H9 (cell line): Measurements from ENCODE around the gene TMEM164. TPM values are rescaled to one million over a fixed set of nuclear protein-coding genes. Genes with fewer than 3 reads are reported as not detected.

Experiments
- DNase-seq: peaks from one replicate; pipeline ENCODE4 v3.0.0-alpha.2; 2017
- H2AFZ ChIP-seq: one replicate; pipeline ENCODE4 v1.6.1; 2013; ENCODE audit warnings: mild to moderate bottlenecking, low read length, control low read depth, moderate library complexity
- H2AK5ac ChIP-seq: 2 replicates; pipeline ENCODE4 v1.6.1; 2013; ENCODE audit warnings: low read length, control low read depth, mixed read lengths; ENCODE audit not compliant: insufficient read length
- H2BK120ac ChIP-seq: one replicate; pipeline ENCODE4 v1.6.1; 2013; ENCODE audit warnings: low read depth, mild to moderate bottlenecking, low read length, control low read depth, inconsistent platforms; ENCODE audit not compliant: poor library complexity, severe bottlenecking
- H2BK12ac ChIP-seq: 2 replicates; pipeline ENCODE4 v1.6.1; 2013; ENCODE audit warnings: low read length, control low read depth, mixed read lengths, low read depth; ENCODE audit not compliant: insufficient read length
- H2BK15ac ChIP-seq: 2 replicates; pipeline ENCODE4 v1.6.1; 2013; ENCODE audit warnings: low read depth, low read length, control low read depth
- H2BK20ac ChIP-seq: one replicate; pipeline ENCODE4 v1.6.1; 2013; ENCODE audit warnings: low read depth, mild to moderate bottlenecking, low read length, control low read depth, inconsistent platforms; ENCODE audit not compliant: poor library complexity, severe bottlenecking
- H2BK5ac ChIP-seq: 2 replicates; pipeline ENCODE4 v1.6.1; 2013; ENCODE audit warnings: low read length, control low read depth, mixed read lengths; ENCODE audit not compliant: insufficient read length
- H3K14ac ChIP-seq: 2 replicates; pipeline ENCODE4 v1.6.1; 2013; ENCODE audit warnings: low read length, control low read depth; ENCODE audit not compliant: insufficient read depth
- H3K18ac ChIP-seq: 2 replicates; pipeline ENCODE4 v1.6.1; 2013; ENCODE audit warnings: low read depth, mild to moderate bottlenecking, mixed read lengths, low read length, control low read depth; ENCODE audit not compliant: insufficient read length
- H3K23ac ChIP-seq: 2 replicates; pipeline ENCODE4 v1.6.1; 2013; ENCODE audit warnings: low read length, control low read depth, mixed read lengths, low read depth; ENCODE audit not compliant: insufficient read length
- H3K23me2 ChIP-seq: 2 replicates; pipeline ENCODE4 v1.6.1; 2013; ENCODE audit warnings: low read depth, mild to moderate bottlenecking, mixed read lengths, low read length, control low read depth; ENCODE audit not compliant: insufficient read length, poor library complexity, severe bottlenecking
- H3K27ac ChIP-seq: 2 replicates; pipeline ENCODE4 v1.5.1; 2013; ENCODE audit warnings: low read length, control low read depth, mixed read lengths, low read depth; ENCODE audit not compliant: insufficient read length
- H3K27me3 ChIP-seq: 2 replicates; pipeline ENCODE4 v1.6.1; 2013; ENCODE audit warnings: low read length, control low read depth, inconsistent platforms; ENCODE audit not compliant: insufficient read depth
- H3K4ac ChIP-seq: 2 replicates; pipeline ENCODE4 v1.6.1; 2013; ENCODE audit warnings: low read depth, mild to moderate bottlenecking, control low read depth, inconsistent platforms, low read length, moderate library complexity
- H3K4me1 ChIP-seq: 2 replicates; pipeline ENCODE4 v1.6.1; 2013; ENCODE audit warnings: low read length, control low read depth, inconsistent platforms; ENCODE audit not compliant: insufficient read depth
- H3K4me2 ChIP-seq: 2 replicates; pipeline ENCODE4 v1.6.1; 2013; ENCODE audit warnings: low read length, control low read depth, mixed read lengths; ENCODE audit not compliant: insufficient read length, insufficient read depth
- H3K56ac ChIP-seq: 2 replicates; pipeline ENCODE4 v1.6.1; 2013; ENCODE audit warnings: low read depth, mild to moderate bottlenecking, mixed read lengths, low read length, control low read depth; ENCODE audit not compliant: insufficient read length
- H3K79me1 ChIP-seq: 2 replicates; pipeline ENCODE4 v1.6.1; 2013; ENCODE audit warnings: low read depth, mild to moderate bottlenecking, moderate library complexity, low read length, control low read depth, inconsistent platforms; ENCODE audit not compliant: insufficient read depth, poor library complexity, severe bottlenecking
- H3K79me2 ChIP-seq: 2 replicates; pipeline ENCODE4 v1.6.1; 2013; ENCODE audit warnings: low read length, control low read depth, inconsistent platforms; ENCODE audit not compliant: insufficient read depth
- H3K9ac ChIP-seq: 2 replicates; pipeline ENCODE4 v1.6.1; 2013; ENCODE audit warnings: low read length, control low read depth, mixed read lengths; ENCODE audit not compliant: insufficient read length; ENCODE audit errors: extremely low read depth
- H3K9me3 ChIP-seq: one replicate; pipeline ENCODE4 v1.6.1; 2013; ENCODE audit warnings: low read depth, low read length, inconsistent platforms; ENCODE audit not compliant: control insufficient read depth
- H3T11ph ChIP-seq: one replicate; pipeline ENCODE4 v1.6.1; 2013; ENCODE audit warnings: mild to moderate bottlenecking, low read length, control low read depth, inconsistent platforms
- H4K20me1 ChIP-seq: one replicate; pipeline ENCODE4 v1.6.1; 2013; ENCODE audit not compliant: control insufficient read depth, insufficient read length, insufficient read depth
- H4K5ac ChIP-seq: 2 replicates; pipeline ENCODE4 v1.6.1; 2013; ENCODE audit warnings: low read depth, mild to moderate bottlenecking, mixed read lengths, low read length, control low read depth; ENCODE audit not compliant: insufficient read length
- H4K8ac ChIP-seq: replicated peaks from 2 replicates; pipeline ENCODE4 v1.6.1; 2013; ENCODE audit warnings: low read length, control low read depth, mixed read lengths, low read depth; ENCODE audit not compliant: insufficient read length
- H4K91ac ChIP-seq: 2 replicates; pipeline ENCODE4 v1.6.1; 2013; ENCODE audit warnings: low read depth, mild to moderate bottlenecking, moderate library complexity, mixed read lengths, low read length, control low read depth; ENCODE audit not compliant: insufficient read length
- H3K27ac Mint-ChIP-seq, 3 experiments: 2 replicates in 2 of 3; 3 replicates in 1 of 3; pipeline ENCODE4 v1.8.0; 2020 to 2021; ENCODE audit warnings: mixed read lengths in 3 of 3, mild to moderate bottlenecking in 1 of 3, moderate library complexity in 1 of 3
- H3K27me3 Mint-ChIP-seq: 2 replicates; pipeline ENCODE4 v1.8.0; 2021; ENCODE audit warnings: low read depth, mild to moderate bottlenecking, moderate library complexity, mixed read lengths
- H3K36me3 Mint-ChIP-seq, 3 experiments: 2 replicates in 2 of 3; 3 replicates in 1 of 3; pipeline ENCODE4 v1.8.0; 2020 to 2021; ENCODE audit warnings: low read depth in 3 of 3, mixed read lengths in 3 of 3; ENCODE audit not compliant: insufficient read depth in 1 of 3
- H3K4me1 Mint-ChIP-seq, 2 experiments: 2 replicates each; pipeline ENCODE4 v1.8.0; 2020; ENCODE audit warnings: mixed read lengths in 2 of 2
- H3K4me3 Mint-ChIP-seq, 2 experiments: 2 replicates in 1 of 2; 3 replicates in 1 of 2; pipeline ENCODE4 v1.8.0; 2020 to 2021; ENCODE audit warnings: mild to moderate bottlenecking in 2 of 2, mixed read lengths in 2 of 2, moderate library complexity in 1 of 2
- H3K9me3 Mint-ChIP-seq, 2 experiments: 2 replicates in 1 of 2; 3 replicates in 1 of 2; pipeline ENCODE4 v1.8.0; 2020; ENCODE audit warnings: mild to moderate bottlenecking in 2 of 2, mixed read lengths in 2 of 2, moderate library complexity in 1 of 2
- total RNA-seq: library from RNA; stranded (reverse); gene quantifications from 2 replicates; pipeline ENCODE4 v1.2.1, GENCODE V29; 2021
- TF ChIP-seq, protein P1 (sequence below): fragments of 200-600 bp; sonication (generic); conservative IDR thresholded peaks from 3 replicates; pipeline ENCODE4 v1.8.0; 2021; ENCODE audit warnings: antibody characterized with exemption, mild to moderate bottlenecking

TMEM164 gene
- total RNA-seq, 1 experiment from 2014 or later: 30.4 TPM

GRCh38 chrX:110060317-110060716, 57.4 kb downstream of the TMEM164 start:
- DNase-seq: no peak

More at GRCh38 chrX:110060317-110060716, 57.4 kb downstream of the TMEM164 start:
- H3K4ac ChIP-seq: no peak overlapping the region
- no peak overlapping the region for H2BK15ac ChIP-seq
- H3K4me2 ChIP-seq: no peak overlapping the region
- H3K23ac ChIP-seq: no peak overlapping the region
- no peaks in the 10 kb centered on the region for H3K9me3 ChIP-seq
- no peaks in the 10 kb centered on the region for H3K4me1 Mint-ChIP-seq
- no peak overlapping the region for H2BK12ac ChIP-seq
- no peaks in the 10 kb centered on the region for H4K20me1 ChIP-seq
- no peak overlapping the region for H4K91ac ChIP-seq
- H3K9ac ChIP-seq: no peak overlapping the region
- H2BK120ac ChIP-seq: no peak overlapping the region
- H4K5ac ChIP-seq: no peak overlapping the region
- H3K18ac ChIP-seq: no peak overlapping the region
- no peaks in the 10 kb centered on the region for H3K27me3 ChIP-seq
- H3K79me2 ChIP-seq: no peaks in the 10 kb centered on the region
- H3K27ac Mint-ChIP-seq: no peak overlapping the region
- no peak overlapping the region for H4K8ac ChIP-seq
- H2BK5ac ChIP-seq: no peak overlapping the region
- no peaks in the 10 kb centered on the region for H3K4me1 ChIP-seq
- no peak overlapping the region for H3T11ph ChIP-seq
- H3K56ac ChIP-seq: no peak overlapping the region
- H3K79me1 ChIP-seq: no peaks in the 10 kb centered on the region
- no peak overlapping the region for H2AFZ ChIP-seq
- H3K4me3 Mint-ChIP-seq: no peak overlapping the region
- no peaks in the 10 kb centered on the region for H3K36me3 Mint-ChIP-seq
- H3K27me3 Mint-ChIP-seq: no peaks in the 10 kb centered on the region; the same call in 1 of the 2 replicates
- H3K23me2 ChIP-seq: no peaks in the 10 kb centered on the region
- no peak overlapping the region for H3K14ac ChIP-seq
- TF ChIP-seq, protein P1, sequence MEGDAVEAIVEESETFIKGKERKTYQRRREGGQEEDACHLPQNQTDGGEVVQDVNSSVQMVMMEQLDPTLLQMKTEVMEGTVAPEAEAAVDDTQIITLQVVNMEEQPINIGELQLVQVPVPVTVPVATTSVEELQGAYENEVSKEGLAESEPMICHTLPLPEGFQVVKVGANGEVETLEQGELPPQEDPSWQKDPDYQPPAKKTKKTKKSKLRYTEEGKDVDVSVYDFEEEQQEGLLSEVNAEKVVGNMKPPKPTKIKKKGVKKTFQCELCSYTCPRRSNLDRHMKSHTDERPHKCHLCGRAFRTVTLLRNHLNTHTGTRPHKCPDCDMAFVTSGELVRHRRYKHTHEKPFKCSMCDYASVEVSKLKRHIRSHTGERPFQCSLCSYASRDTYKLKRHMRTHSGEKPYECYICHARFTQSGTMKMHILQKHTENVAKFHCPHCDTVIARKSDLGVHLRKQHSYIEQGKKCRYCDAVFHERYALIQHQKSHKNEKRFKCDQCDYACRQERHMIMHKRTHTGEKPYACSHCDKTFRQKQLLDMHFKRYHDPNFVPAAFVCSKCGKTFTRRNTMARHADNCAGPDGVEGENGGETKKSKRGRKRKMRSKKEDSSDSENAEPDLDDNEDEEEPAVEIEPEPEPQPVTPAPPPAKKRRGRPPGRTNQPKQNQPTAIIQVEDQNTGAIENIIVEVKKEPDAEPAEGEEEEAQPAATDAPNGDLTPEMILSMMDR: no peak
- no peak overlapping the region for H3K27ac ChIP-seq
- no peak overlapping the region for H2BK20ac ChIP-seq
- H3K9me3 Mint-ChIP-seq: no peaks in the 10 kb centered on the region
- no peak overlapping the region for H2AK5ac ChIP-seq
